A673 (cell line): Measurements from ENCODE around the gene SMIM8. TPM values are rescaled to one million over a fixed set of nuclear protein-coding genes. Genes with fewer than 3 reads are reported as not detected.

Experiments
- BruUV-seq: library from RNA; stranded (reverse); fragments of 400-500 nt; replicated peaks from 2 replicates; lab custom pipeline; 2021; lab: Mats Ljungman, UMichigan
- CTCF ChIA-PET: fragments of 300-600 bp; sonication (Branson Sonifier 250); formaldehyde crosslinking; loops from one replicate; lab custom pipeline; 2022; ENCODE audit warnings: antibody characterized with exemption; lab: Charles Lee
- POLR2A ChIA-PET: fragments of 300-600 bp; sonication (Branson Sonifier 250); formaldehyde crosslinking; loops from one replicate; lab custom pipeline; 2022; ENCODE audit warnings: antibody characterized with exemption; ENCODE audit not compliant: low non-redundant PET; lab: Charles Lee
- DNase-seq: peaks from one replicate; pipeline ENCODE4 v3.0.0-alpha.2; 2015; ENCODE audit warnings: low spot score
- H3K27ac ChIP-seq: fragments of 200-600 bp; sonication (generic); 2 replicates; pipeline ENCODE4 v1.5.1; 2016; ENCODE audit warnings: mixed run types, low read depth, mild to moderate bottlenecking, mixed read lengths, antibody characterized with exemption, low read length; ENCODE audit not compliant: poor library complexity, severe bottlenecking
- H3K27me3 ChIP-seq: fragments of 200-600 bp; sonication (generic); replicated peaks from 2 replicates; pipeline ENCODE4 v1.6.1; 2017; ENCODE audit warnings: mixed run types, low read depth, mild to moderate bottlenecking, mixed read lengths, antibody characterized with exemption, low read length; ENCODE audit not compliant: insufficient read depth, poor library complexity
- H3K36me3 ChIP-seq: fragments of 200-600 bp; sonication (generic); 2 replicates; pipeline ENCODE4 v1.6.1; 2016; ENCODE audit warnings: mixed run types, mild to moderate bottlenecking, mixed read lengths, antibody characterized with exemption, low read length; ENCODE audit not compliant: insufficient read depth, poor library complexity, severe bottlenecking
- H3K4me1 ChIP-seq: fragments of 200-600 bp; sonication (generic); 2 replicates; pipeline ENCODE4 v1.6.1; 2017; ENCODE audit warnings: mixed run types, mild to moderate bottlenecking, mixed read lengths, antibody characterized with exemption, low read length; ENCODE audit not compliant: insufficient read depth, poor library complexity, severe bottlenecking
- H3K4me3 ChIP-seq: fragments of 200-600 bp; sonication (generic); 2 replicates; pipeline ENCODE4 v1.5.1; 2016; ENCODE audit warnings: low read depth, mixed run types, mild to moderate bottlenecking, mixed read lengths, low read length; ENCODE audit not compliant: poor library complexity, severe bottlenecking
- H3K9me3 ChIP-seq: fragments of 200-600 bp; sonication (generic); 2 replicates; pipeline ENCODE4 v1.6.1; 2016; ENCODE audit warnings: mixed run types, low read depth, mild to moderate bottlenecking, mixed read lengths, antibody characterized with exemption, low read length; ENCODE audit not compliant: poor library complexity, severe bottlenecking
- EZH2 ChIP-seq: fragments of 200-600 bp; sonication (generic); IDR thresholded peaks from 2 replicates; pipeline ENCODE4 v1.6.1; 2017; ENCODE audit warnings: borderline replicate concordance, low read depth, mild to moderate bottlenecking, mixed read lengths, antibody characterized with exemption, low read length; ENCODE audit not compliant: poor library complexity, severe bottlenecking
- intact Hi-C: fragments of 100-400 bp; cut with micrococcal nuclease; formaldehyde crosslinking; loops from one replicate; pipeline ENCODE4 v1.10.0; 2022; ENCODE audit not compliant: unreplicated experiment
- total RNA-seq: library from RNA; stranded (reverse); gene quantifications from 2 replicates; pipeline ENCODE4 v1.2.3, GENCODE V29; 2021
- TF ChIP-seq, protein P1 (sequence below): fragments of 300-800, 200-600 bp; sonication (generic); conservative IDR thresholded peaks from 2 replicates; pipeline ENCODE4 v1.5.1; 2017; ENCODE audit warnings: low read depth, mild to moderate bottlenecking, antibody characterized with exemption, low read length, moderate library complexity, mixed read lengths

Gene SMIM8
- total RNA-seq, 1 experiment from 2014 or later: 18.8 TPM

DNA sequence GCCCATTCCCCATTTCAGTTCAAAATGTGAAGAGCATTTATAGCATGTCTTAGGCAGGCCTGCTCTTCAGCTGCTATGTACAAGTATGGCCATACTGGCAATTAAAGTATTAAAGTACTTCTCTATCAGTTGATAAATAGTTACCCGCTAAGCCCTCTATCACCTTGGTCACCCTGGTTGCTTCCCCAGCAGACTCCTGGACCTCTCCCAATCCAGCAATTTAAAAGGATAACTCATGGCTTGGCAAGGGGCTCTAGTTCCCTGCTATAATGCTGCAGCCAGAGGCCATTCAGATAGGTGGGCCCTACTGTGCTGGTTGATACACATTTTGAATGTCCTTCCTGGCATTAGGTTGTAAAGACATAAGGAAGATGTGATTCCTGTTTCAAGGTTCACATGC is 29.2 kb downstream of the SMIM8 start:
- no TSS peak for BruUV-seq
- POLR2A ChIA-PET: no interaction called here
- intact Hi-C loops: no loop called here

DNA sequence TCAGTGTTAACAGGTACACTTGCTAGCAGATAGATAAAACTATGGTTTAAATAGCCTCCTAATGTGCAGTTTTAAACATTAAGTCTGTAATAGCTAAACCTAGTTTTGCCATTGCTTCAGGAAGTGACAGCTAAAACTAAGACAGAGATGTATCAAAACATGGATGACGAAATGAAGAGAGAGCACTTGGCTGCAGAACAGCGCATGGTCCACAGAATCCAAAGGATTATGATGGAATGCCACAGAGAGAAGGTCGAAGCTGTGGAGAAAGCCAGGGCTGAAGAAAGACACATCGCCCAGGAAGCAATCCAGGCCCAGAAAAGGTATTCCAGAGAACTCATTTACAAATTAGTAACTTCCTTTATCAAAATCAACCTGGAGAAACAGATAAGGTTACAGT is 33.8 kb downstream of the SMIM8 start:
- Histone ChIP-seq H3K9me3 (no peaks in the 10 kb centered on the region), H3K36me3 (no peaks in the 10 kb centered on the region), H3K4me1 (no peaks in the 10 kb centered on the region), H3K27me3 (no peaks in the 10 kb centered on the region), H3K27ac (no peak overlapping the region), H3K4me3 (no peak overlapping the region)
- no peak for DNase-seq
- POLR2A ChIA-PET: no interaction called here
- CTCF ChIA-PET: no interaction called here
- BruUV-seq: no TSS peak
- intact Hi-C loops: no loop called here
- no peak for TF ChIP-seq EZH2
- TF ChIP-seq, protein P1, sequence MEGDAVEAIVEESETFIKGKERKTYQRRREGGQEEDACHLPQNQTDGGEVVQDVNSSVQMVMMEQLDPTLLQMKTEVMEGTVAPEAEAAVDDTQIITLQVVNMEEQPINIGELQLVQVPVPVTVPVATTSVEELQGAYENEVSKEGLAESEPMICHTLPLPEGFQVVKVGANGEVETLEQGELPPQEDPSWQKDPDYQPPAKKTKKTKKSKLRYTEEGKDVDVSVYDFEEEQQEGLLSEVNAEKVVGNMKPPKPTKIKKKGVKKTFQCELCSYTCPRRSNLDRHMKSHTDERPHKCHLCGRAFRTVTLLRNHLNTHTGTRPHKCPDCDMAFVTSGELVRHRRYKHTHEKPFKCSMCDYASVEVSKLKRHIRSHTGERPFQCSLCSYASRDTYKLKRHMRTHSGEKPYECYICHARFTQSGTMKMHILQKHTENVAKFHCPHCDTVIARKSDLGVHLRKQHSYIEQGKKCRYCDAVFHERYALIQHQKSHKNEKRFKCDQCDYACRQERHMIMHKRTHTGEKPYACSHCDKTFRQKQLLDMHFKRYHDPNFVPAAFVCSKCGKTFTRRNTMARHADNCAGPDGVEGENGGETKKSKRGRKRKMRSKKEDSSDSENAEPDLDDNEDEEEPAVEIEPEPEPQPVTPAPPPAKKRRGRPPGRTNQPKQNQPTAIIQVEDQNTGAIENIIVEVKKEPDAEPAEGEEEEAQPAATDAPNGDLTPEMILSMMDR: no peak

More for the DNA sequence above, 29.2 kb downstream of the SMIM8 start:
- no peaks in the 10 kb centered on the region for H3K9me3 ChIP-seq
- no peaks in the 10 kb centered on the region for H3K27me3 ChIP-seq
- no peaks in the 10 kb centered on the region for H3K4me1 ChIP-seq
- no peak for TF ChIP-seq EZH2
- TF ChIP-seq, protein P1: no peak
- no peak for DNase-seq
- H3K36me3 ChIP-seq: no peaks in the 10 kb centered on the region
- H3K27ac ChIP-seq: no peak overlapping the region
- H3K4me3 ChIP-seq: no peak overlapping the region
- CTCF ChIA-PET: no interaction called here

DNA sequence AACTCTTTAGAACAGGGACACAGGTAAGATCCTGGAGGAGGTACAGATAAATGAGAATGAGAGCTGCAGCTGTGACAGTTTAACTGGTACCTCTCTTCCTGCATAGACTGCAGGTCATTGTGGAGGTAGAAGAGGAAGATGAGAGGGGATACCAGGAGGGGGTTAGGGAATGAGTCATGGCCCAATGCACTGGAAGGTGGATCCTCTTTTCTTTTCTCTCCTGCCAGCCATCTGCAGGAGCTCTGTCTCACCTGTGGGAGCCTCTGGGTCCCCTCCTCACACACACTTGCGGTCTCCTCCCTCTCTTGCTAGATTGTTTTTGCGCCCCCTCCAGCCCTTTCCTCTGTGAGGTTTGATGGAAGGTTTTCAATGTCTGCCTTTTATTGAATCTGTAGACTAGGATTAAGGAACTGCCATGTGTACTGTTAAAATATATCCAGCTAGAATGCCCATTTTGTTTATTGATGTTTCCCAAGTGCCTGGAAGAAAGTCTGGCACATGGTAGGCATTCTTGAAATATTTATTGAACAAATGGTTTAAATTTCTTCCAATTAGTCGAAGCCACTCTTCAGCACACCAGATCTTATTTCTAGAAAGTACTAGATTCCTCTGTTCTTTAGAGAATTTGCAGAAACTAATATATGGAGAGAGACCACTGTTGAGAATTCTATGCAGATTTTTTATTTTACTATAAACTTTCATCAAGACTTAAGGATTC is 35.2 kb downstream of the SMIM8 start:
- DNase-seq: no peak
- ChIA-PET CTCF (no interaction called here), POLR2A (no interaction called here)
- no peak for TF ChIP-seq EZH2
- TF ChIP-seq, protein P1: no peak
- BruUV-seq: no TSS peak
- Histone ChIP-seq H3K27ac (no peak overlapping the region), H3K9me3 (no peaks in the 10 kb centered on the region), H3K36me3 (no peaks in the 10 kb centered on the region), H3K4me1 (no peaks in the 10 kb centered on the region), H3K4me3 (no peak overlapping the region), H3K27me3 (no peaks in the 10 kb centered on the region)
- intact Hi-C loops: no loop called here
